Measurements from ENCODE around the gene THSD4.

- TF ChIP-seq CTCF (conservative IDR thresholded peaks at IDR 0.05 in 1 of 2, IDR thresholded peaks at IDR 0.05 in 1 of 2; ENCODE audit: low read depth in 1 of 2, low read length in 2 of 2) (no peak), EZH2 (IDR thresholded peaks at IDR 0.05; ENCODE audit: low read length, missing control alignments) (no peak)
Observed at GRCh38 chr15:71489570-71489969, 374.3 kb downstream of the THSD4 start.

Data from fibroblast of lung (primary cell).